T-helper 1 cell (primary cell): ENCODE data around the gene NPHP4.

Source experiments
- DNase-seq, 5 donors: peaks; one replicate each; pipeline ENCODE4 v3.0.0-alpha.2; 2012 to 2020

NPHP4 gene

DNA sequence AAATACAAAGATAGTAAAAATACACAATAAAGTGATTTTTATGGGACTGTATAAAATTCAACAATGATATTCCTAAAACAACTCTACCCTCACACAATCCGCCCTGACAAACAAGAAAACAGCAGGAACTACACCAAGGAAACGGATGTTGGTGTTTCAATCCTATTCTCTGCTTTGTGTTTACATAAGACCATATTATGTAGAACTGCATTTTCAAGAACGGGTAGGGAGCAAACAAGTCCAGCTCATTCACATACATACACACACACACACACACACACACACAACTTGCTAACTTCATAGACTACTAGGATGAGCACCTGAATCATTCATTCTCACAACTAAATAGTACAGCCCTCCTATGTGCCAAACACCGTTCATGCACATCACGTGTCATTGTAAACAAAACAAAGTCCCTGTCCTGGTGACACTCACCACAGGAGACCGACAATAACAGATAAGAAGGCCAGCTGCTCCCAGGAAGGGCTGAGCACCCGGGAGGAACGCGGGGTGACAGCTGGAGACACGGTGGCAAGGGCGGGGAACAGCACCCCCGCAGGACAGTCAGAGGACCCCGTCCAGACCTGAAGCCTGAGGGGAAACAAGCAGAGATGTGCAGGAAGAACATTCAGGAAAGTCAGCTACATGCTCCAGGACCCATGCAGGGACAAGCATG, 43.0 kb downstream of the NPHP4 start:
- no peak for DNase-seq

DNA sequence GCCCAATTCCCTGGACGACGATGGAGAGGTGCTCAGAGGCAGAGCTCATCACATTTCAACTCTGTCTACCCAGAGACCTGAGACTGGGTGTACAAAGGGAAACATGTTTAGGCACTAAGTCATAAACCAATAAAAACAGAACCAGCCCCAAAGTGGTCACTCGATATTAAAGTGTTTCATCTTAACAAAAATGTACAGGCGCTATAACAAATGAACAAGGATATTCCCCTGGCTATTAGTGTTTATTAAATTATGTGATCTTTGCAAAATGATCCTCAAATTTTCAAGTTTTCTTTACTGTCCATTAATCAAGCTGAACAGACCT, 43.6 kb downstream of the NPHP4 start:
- no peak for DNase-seq

DNA sequence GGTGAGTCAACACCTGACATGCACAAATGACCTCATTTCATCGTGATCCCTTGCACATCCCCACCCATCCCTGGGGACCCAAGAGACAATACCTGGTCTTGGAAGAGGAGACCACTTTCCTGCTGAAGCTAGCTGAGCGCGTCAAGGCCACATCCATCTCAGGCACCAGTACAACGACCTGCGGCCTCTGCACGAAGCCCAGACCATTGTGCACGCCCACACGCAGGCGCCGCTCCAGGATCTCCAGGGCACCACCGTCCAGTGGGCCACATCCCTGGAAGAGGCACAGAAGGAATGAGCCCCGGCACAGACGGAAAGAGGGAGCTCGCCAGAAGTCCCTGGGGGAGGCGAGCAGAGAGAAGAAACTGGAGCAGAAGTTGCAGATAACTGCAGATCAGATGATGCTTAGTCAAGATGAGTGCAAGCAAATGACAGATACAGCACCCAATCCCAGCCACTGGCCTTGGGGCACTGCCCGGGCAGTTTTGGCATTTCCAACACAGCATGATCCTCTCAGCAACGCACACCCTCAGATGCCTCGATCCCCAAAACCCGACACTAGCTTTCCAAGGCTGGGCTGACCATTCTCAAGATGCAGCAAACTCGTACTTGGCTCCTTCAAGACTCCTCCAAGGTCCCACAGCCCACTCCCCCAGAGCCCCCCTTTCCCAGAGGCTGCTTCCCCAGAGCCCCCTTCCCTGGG, 44.1 kb downstream of the NPHP4 start:
- no peak for DNase-seq

DNA sequence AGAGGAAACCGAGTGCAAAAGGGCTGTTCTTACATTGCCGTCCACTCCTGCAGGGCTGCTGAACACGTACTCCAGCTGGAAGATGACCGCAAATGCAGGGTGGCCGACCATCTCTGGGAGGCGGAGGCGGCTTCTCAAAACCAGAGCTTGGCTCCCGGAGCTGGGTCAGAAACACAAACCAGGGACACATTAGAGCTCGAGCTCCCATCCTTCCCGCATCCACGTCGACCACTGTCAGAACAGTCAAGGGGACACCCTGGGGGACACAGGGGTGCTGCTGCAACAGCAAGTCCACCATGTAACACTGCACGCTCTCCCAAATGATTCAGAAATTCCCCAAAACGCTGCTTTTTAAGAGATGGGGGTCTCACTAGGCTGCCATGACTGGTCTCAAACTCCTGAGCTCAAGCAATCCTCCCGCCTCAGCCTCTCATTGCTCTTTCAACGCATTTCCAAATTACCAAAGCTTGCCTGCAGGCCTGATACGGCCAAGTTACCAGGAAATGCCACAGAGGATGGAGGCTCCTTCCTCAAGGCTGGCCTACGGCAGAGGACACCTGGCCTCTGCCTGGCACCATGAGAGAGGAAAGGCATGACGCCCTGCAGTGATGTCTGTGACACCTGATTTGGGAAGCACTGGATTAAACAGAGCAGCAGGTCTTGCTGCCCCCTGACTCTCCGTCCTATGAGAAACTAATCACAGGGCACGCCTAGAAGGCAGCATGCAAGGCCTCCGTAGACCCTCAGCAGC, 45.0 kb downstream of the NPHP4 start:
- DNase-seq, result no peak

DNA sequence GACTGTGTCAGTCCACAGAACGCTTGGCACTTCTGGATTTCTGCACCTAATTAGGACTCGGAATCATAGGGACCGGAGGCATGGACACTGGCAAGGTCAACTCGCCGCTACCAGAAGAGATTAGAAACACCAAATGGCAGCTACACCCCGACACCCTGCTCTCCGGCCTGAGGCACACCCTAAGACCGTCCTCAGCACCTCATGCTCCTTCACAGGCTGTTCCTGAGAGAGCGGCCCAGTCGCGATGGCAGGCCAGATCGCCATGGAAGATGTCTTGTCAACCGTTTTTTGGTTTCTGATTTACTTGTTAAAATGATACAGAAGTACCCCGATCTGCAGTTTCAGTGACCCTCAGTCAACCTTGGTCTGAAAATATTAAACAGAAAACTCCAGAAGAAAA, 46.8 kb downstream of the NPHP4 start:
- DNase-seq, result no peak

DNA sequence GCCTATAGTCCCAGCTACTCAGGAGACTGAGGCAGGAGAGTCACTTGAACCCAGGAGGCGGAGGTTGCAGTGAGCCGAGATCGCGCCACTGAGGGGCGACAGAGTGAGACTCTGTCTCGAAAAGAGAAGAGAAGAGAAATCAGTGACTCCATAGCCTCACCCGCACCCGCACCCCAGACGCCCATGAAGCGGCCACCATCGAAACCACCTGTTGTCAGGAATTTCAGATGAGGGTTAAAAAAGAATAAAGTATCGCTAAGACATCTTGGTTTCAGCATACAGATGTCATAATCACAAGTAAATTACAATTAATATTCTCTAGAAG, 47.4 kb downstream of the NPHP4 start:
- DNase-seq, result no peak

DNA sequence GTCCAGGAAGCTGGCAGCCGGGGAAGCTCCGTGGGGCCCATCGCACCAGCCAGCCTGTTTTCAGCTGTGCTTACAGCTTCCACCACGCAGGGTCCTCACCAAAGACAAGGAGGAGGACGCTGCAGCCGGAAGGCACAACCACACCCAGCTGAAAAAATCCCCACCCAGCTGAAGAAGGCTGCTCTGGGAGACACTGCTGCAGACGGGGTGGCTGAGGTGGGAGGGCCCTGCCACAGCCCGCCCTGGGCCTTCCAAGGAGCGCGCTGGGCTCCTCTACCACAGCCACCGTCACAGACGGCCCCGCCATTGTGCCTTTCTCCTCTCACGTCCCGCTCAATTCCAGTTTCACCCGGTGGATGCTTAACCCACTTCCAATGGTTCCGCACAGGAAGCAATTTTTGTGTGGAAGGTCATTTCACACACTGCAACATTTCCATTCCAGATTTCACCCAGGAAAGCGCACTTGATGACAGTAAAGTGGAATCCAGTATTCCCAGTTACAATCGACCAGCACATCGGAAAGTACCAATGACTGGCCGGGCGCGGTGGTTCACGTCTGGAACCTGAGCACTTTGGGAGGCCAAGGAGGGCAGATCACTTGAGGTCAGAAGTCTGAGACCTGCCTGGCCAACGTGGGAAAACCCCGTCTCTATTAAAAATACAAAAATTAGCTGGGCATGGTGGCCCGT, 47.9 kb downstream of the NPHP4 start:
- no peak for DNase-seq

DNA sequence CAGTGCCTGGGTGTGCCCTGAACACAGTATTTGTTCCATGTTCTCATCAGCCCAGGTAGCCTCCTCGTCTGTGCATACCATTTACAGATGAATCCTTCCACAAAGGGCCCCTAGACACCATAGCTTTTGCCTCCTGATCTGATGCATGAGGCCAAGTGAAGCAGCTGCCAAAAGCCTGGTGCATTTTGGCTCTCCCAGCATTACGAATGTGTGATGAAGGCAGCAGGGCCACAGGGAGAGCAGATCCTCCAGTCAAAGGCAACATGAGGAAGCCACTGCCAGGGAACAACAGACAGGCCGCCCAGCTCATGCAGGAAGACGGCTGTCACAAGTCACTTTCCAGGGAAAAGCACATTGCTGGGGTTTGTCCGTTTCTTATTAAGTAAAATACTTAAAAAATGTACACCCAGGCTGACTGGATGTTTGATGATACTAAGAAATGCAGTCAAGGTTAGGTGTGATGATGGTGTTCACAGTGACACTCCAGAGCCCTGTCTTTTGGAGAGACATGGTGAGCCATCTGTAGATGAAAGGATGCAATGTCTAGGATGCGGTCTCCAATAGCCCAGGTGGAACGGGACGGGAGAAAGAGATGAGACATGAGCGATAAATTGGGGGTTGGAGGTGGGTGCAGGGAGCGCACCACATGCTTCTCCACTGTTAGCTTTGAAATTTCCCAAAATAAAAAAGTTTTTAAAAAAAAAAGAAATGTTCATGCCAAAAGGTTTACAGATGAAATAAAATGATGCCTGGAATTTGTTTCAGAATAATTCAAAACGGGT, 48.7 kb downstream of the NPHP4 start:
- DNase-seq, result no peak

DNA sequence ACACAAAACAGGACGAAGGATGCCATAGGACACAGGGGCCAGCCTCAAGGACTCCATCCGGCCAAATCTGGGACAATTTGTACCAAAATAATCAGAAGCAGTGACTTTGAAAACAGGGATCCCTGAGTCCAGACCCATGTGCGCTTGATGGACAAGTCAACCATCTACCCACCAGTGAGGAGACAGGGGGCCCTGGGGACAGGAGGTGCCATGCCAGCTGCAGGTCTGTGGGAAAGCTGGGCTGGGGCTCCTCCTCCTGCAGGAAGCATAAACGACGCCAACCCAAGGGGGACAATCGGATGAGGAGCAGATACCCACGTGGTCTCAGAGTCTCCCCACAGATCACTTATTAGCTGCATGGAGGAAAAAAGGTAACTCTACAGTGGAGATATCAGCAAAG, 50.6 kb downstream of the NPHP4 start:
- no peak for DNase-seq

DNA sequence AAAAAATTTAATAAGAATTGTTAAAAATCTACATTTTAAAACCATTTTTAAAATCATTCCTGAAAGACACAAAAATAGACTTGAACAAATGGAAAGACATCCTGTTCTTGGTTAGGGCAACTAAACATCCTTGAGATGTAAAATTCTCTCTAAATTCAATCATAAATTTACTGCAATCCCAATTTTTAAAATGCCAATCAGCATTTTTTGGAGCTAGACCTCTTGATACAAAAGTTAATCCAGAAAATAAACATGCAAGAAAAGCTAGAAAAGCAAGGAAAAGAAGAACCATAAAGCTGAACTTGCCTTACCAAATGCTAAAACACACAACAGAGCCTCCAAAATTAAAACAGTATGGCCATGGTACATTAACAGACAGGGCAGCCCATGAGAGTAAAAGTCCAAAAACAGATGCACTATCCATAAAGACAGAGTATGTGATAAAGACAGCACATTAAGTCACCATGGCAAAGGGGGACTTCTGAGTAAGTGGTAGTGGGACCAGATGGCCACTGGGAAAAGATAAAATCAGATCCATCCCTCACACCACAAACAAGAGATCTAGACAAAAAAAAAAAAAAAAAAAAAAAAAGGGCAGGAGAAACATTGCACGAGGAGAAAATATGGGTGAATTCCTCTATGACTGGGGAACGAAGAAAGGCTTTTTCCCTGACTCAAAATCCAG, 51.4 kb downstream of the NPHP4 start:
- DNase-seq, result no peak

DNA sequence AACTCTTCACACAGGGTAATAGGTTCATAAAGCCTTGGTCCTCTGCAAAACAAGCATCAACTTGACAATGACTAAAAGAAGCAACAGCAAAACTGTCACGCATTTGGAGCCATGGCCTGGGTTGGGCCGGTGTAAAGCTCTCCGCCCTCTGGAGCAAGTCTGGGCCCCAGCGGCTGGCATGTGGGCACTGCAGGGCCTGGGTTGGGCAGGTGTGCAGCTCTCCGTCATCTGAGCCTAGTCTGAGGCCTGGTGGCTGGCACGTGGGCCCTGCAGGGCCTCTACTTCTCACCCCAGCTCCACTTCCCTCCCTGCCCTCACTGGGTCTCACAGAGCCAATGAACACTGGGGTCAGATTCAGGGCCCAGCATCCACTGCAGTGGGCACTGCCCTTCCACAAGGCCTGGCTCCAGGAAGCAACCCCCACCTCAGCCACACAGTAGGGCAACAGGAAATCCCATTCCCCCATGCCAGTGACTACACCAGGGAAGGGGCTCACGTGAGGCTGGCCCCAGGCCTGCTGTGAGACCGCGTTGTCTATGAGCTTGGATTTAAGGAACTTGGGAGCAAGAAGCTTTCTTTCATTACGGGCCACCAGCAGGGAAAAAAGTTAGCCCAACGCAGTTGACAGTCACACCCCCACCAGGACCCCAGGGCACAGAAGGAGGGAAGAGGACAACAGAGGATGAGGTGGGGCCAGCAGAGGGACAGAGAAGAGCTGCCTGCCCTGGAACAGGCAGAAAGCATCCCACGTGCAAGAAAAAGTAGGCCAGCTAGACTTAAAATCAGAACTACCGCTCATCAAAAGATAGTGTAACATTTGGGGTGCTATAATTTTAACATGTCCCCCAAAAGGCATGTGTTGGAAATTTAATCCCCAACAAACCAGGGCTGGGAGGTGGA, 52.7 kb downstream of the NPHP4 start:
- DNase-seq, result no peak

DNA sequence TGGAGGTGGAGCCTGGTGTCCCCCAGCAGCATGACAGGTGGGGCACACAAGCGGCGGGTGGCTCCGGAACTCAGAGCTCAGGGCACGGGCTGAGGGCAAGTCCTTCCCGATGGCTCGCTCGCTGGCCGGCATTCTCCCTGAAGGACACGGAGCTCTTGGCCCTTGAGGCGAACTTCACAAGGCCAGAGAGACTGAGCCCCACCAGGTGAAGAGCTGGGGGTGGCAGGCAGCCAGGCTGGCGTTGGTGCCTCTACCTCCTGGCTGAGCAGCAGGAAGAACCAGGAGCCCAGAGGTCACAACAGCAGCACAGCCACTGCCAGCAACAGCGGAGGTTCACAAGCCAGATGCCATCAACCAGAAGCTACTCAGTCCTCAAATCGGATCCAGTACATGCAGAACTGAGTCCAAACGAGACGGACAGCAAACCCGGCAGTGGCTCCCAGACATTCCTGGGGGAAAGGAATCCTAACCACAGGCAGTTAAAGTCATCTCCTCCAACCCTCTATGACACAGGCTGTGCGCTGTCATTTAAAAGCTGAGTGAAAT, 54.1 kb downstream of the NPHP4 start:
- no peak for DNase-seq

DNA sequence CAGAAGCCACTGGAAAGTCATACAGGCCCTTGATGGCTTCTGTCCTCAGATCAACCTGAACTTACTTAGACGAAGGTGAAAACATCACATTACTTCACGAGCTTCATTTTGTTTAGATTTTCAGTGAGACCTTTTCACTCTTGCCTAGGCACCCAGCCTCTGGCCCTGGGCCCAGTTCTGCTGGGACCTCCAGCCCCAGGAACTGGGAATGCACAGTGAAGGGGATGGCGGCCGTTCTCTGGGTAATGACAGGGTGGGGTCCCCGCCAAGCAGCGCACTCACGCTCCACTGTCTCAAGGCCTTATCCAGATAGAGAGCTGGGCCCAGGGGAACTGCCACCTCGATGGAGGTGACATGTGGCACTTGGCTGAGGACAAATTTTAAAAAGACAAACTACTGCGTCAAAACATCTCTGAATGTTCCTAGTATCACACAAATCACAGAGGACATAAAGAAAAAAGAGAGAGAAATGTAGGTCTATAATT, 54.8 kb downstream of the NPHP4 start:
- no peak for DNase-seq

DNA sequence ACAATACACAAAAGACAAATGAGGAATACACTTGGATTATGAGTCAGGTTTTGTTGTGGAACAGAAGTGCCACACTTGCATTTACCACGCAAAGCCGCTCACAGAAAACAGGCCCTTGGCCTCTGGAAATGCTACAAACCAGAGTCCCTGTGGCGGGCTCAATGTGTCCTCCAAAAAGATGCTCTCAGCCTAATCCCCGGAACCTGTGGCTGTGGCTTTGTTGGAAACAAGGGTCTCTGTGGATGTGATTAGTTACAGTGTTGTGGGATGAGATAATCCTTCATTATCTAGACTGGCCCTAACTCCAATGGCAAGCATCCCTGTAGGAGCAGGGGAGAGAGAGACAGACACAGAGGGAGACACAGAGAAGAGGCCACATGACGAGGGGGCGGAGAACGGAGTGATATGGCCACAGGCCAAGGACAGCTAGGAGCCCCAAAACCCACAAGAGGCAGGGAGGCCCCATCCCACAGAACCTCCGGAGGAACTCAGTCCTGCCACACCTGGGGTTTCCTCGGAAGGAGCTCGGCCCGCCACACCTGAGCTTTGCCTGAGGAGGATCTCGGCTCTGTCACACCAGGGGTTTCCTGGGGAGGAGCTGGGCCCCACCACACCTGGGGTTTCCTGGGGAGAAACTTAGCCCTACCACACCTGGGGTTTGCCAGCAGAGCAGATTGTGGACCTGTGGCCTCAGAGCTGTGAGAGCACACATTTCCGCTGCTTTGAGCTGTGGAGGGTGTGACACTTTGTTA, 55.4 kb downstream of the NPHP4 start:
- no peak for DNase-seq

DNA sequence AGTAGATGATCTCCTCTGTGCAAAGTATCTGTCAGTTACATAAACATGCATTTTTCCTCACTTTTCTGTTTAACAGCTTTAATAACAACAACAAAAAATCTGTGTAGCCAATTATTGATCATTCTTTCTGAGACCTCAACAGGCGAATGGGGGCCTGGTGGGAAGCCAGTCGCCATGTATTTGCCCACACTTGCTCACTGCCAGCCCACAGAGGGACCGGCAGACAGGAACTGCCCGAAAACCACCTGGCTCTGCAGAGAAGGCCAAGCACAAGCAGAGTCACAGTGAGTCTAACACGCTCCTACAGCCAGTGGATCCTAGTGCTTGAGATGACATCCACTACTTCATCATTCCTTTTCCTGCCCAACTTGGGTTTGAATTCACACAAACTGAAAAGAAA, 56.1 kb downstream of the NPHP4 start:
- no peak for DNase-seq

DNA sequence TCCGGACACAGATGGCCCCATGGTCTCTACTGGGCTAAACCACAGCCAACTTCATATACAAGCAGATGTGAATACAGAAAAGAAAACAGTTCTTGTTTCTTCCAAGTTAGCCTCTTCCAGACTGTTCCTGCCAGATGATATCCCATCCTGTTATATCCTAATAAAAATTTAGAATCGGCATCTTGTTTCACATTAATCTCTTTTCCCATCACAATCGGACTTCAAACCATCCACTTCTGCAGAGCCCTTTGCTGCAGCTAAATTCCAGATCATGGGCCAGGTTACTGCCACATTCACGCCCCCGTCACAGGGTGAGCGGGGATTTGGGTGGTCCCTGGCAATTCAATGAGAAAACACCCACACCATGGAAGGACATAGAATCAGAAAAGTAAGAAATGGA, 57.2 kb downstream of the NPHP4 start:
- DNase-seq, result no peak

DNA sequence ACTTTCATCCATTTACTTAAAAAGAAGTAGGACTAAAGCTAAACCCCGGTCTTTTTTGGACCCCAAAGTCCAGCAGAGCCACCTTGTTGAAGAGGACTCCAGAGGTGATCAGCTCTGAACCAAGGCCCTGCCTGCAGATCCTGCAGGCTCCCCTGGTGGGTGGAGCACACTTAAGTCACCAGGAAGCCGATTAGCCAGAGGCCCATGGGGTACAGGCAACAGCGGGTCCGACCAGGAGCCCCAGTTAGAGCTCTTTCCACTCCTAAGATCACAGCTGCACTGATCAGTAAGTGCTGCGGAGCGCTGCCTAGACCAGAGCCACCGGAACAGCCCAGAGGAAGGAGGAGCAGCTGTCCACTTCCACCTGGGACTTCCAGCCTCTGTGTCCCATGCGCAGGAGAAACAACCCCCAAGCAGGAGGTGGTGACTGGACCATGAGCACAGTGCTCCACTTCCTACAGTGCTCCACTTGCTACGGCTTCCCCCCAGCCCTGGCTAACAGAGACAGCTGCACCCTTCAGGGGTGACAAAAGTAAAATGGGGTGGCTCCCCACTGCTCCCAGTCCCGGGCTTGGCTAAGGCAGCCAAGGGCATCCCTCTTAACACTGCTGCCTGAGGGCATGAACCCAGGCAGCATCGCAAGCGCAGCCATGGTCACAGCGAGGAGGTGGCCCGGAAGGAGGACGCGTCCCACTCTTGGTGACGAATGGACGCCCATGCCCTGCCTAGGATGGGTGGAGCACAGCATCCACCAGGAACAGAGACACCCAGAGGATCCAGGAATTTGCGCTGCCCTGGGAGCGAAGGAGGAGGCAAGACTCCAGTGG, 58.0 kb downstream of the NPHP4 start:
- no peak for DNase-seq

DNA sequence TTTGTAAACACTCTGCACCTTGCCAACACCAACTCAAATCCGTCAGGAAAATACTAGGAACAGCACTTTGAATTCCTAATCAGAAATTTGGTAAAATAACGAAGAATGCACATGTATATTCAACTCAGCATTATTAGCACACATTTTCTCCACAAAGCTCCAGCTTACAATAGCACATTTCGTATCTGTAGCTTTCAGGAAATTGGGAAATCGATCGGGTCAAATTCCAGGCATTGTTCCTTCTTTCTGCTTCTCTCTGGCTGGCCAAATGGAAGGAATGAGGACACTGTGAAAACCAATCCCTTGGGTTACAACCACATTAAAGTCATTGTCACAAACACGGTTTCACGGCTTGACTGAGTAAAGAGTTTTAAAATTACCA, 58.6 kb downstream of the NPHP4 start:
- no peak for DNase-seq

DNA sequence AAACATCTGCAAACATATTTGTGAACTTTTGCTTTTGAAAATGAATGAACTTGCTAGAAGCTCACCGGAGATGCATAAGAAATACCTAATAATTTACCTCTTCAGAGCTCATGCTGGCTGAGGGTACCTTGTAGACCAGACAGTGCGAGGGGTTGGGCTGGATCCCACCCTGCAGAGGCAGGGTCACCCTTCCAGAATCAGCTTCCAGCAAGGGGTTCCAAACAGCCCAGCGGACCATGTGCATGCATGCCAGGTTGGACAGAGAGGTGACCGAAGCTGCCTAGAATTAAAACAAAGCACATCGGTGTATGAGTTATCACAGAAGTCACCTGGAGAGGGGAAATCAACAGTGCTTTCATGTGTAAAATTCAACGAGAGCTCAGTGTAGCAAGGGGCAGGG, 59.2 kb downstream of the NPHP4 start:
- no peak for DNase-seq
